COLO829 (cell line): Measurements from ENCODE around the gene CMSS1.

Experiments used
- DNase-seq: peaks from one replicate; pipeline ENCODE4 v3.0.0; 2012; ENCODE audit warnings: low spot score

Gene CMSS1

DNA sequence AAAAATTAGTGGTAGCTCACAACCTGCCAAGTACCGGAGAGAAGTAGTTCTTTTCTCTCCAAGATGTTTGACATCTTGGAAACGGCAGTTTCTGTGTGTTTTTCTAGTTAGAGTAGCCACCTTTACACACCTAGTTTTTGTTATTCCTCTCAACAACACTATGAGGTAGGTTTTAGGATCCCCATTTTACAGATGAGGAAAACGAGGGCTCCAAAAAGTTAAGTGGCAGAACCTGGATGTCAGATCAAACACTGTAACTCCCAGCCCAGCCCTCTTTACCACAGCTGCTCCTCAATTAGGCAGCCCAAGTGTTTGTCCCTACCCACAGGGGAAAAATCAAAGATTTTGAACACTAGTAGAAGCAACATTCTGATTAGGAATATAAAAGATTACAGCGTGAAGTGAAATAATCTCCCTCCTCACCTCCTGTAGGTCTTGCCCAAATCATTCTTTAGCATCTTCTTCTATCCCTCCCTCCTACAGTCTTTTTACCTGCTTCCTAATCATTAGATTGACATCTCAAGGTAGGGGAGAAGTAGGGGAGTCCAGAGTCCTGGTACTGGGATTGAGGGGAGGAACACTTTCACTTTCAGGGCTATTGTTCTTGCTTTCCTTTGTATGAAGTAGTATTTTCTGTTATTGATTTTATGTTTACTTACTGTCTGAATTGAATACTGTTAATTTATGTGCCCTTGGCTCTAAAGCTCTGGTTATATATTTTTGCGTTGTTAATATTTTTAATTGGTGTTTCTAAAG is 142.6 kb downstream of the CMSS1 start:
- DNase-seq, result no peak

DNA sequence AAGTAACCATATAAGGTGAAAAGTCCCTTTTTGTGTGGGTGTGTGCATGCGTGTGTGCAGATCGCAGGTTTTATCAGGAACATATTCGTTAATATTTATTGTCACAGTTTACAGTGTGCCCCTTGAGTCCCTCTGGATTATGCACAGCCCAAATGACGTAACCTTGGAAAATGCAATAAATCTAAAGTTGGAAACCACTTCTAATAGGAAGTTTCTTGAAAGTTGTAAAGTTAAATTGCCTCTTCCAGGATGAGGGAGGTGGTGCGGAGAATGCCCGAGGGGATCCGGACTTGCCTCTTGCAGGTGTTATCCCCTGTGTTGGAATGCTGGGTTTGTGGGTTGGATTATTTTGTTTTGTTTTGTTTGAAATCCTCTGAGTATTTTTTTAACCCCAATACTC is 143.3 kb downstream of the CMSS1 start:
- DNase-seq, result no peak

DNA sequence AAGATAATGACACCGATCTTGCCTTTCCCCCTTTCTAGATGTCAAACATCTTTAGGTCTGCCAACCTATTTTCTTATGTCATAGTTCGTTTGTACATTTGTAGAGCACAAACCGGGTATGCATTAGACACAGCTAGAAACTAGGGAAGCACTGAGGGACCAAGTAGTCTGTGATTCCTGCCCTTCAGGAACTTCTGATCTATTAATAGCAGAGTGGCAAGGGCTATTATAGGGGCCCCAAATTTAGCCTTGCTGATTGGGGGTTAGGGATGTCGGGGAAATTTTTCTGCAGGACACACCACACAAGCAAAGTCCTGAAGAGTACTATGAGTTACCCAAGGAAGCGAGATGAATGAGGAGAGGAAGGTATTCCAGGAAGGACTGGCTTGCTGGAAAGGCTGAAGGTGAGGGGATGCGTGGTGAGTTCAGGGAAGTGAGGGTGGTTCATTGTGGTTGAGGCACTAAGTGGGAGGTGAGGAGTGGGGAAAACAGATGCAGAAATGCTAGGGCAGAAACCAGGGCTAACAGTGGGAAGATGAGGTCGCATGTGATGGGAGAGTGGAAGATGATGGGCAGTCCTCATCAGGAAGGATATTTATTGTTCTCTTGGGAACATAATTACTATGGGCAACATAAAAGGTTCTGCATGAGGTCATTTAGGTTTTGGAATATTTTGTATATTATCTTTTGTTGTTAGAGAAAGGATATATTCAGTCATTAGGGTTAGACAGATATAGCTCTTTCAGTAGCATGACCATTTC is 144.3 kb downstream of the CMSS1 start:
- DNase-seq, result no peak

DNA sequence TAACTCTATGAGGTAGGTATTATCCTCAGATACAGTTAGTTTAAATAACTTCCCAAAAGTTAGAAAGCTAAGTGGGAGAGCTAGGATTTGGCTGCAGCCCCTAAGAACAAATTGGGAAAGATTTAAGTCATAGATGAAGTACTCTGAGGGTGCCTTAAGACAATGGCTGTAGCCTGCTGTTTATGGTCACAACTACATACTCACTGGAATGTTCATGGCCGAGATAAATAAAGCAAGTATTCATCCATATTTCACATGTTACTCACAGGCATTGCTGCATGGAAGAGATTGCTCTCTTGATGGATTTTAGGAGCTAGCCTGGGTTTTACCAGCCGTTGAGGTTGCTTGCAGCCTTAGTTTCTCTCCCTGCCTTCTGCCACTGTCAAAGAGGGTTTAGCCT is 145.0 kb downstream of the CMSS1 start:
- peak; percentile 25 for DNase-seq

DNA sequence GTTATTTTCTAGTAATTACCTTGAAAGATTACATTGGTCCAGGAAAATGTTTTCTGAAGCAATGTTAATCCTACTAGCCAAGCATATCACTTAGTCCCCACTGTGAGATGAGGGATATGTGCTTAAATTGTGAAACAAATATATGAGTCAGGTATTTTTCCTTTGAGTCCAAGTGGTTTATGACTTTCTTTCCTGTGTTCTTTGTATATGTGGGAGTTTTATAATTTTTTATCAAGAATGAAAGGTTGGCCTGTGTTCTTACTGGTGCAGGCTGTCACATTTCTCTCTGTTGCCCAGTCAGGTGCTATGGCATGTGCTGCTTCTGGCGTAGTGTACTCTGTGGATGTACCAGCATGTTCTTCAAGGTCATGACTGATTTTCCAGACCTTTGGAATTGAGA is 147.4 kb downstream of the CMSS1 start:
- DNase-seq, result no peak

DNA sequence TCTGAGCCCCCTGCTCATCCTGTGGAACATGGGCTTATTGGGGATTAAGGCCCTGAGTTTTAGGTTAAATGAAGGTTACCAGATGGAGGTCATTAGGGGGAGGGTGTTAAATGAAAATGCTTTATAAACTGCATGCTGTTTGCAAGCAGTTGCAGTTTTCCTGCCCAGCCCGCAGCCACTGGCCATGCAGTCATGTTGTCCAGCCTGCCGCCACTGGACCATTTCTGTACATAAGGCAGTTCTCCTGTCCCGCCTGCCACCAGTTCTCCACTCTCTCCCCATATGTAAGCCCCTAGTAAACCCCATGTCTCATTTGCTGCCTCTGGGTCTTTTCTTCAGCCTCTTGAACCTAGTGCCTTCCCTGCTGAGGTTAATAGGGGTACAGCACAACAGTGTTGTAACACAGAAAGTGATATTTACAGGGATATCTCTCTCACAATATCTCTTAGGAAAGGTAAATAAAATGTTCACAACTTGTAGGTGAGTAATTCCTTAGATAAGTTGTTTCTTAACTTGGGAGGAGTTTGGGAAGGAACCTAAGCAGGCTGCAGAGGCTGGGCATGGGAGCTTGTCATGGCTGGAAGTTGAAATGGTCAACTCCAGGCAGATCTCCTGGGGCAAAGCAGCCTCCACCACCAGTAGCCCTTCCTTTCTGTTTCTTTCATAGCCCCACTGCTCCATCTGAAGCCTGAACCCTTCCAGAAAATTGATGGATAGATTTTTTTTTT is 148.2 kb downstream of the CMSS1 start:
- no peak for DNase-seq

DNA sequence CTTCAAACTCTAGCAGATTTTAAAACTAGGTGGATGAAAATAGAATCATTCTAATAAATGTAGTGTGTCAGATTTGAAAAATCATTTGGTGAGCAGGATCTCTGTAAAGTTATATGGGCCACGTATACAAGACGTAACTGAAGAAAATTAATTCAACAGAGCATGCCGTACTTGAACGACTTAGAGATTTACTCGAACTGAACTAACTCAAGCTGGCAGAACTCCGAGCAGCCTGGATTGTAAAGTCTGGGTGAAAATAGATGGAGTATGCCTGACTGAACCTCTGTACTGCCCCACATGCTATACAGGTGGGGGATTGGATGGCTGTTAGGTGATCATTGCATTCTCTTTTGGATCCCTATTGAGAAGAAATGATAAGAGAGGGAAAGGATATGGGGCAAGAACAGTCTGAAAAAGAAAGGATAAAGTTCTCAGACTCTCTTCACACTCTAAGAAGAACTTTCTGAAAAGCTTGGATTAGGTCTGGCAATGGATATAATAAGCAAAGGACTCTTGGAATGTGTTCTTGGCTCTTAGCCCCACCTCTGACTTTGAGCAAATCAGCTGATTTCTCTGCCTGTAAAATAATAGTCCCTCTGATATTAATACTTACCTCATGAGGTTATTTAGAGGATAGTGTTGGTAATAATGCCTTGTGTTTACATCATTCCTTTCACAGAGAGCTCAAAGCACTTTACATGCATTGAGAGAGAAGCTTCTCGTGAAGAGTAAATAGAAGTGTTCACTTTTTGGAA is 149.2 kb downstream of the CMSS1 start:
- no peak for DNase-seq

DNA sequence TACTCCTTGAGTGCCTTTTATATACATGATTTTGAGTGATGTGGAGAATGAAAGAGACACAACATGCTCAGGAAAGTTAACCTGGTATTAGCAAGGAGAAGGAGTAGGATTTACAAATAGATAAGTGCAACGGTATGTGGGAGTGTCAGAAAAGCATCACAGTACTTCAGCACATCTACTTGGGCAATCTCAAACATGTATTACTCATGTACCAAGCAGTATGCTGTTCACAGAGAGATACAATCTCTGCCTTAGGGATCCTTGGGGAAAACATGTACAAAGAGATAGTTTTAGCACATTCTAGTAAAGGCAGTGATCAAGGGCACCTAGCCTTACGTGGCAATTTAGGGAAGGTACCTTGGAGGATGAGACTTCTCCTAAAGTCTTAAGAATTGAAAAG is 150.1 kb downstream of the CMSS1 start:
- DNase-seq, result no peak

DNA sequence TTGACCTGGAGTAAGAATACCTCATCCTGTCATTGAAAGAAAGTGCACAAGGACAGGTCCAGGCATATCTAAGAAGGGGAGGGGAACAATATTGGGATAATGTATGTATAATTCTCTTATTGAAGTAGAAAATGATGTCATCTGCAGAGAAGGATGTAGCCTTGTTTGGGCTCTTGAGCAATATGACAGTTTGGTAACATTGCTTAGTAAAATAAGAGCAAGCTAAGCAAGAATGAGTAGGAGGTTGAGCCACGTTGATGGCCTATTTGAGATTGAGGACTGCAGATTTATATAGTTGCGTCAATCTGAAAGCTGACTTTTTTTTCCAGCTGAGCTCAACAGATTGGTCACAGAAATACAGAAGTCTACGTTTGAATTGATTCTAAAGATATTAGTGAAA is 151.5 kb downstream of the CMSS1 start:
- DNase-seq, result no peak

DNA sequence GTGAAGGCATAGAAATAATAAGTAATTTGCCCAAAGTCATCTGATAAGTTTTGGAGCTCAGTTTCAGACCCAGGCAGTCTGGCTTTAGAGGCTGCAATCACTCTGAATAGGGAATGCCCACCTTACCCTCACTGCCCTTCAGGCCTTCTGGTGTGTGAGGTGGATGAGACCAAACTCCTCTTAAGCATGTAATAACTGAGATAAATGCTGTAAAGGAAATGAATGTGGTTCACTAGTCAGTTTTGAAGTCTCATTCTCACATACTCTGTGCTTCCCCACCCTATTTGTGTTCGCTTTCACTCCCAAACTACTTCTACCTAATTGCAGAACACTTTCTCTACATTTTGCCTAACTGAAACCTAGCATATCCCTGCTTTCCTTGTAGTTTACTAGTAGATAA is 152.5 kb downstream of the CMSS1 start:
- DNase-seq, result no peak

DNA sequence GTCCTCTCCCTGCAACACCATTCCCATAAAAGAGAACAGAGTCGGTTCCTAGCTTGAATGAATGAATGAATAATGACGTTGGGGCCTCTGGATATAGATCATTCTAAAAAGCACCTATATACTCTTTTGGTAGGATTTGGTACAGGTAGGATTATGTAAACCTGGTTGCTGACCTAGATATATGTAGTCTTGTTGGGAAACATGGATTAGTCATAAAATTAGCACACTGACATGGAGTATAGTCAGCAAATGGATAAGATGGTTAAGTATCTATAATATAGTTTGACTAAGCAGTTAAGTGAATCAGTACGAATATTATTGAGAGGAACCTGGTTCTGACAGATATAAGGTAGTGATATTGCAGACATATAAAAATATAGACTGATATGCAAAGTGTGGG is 154.1 kb downstream of the CMSS1 start:
- DNase-seq, result no peak

DNA sequence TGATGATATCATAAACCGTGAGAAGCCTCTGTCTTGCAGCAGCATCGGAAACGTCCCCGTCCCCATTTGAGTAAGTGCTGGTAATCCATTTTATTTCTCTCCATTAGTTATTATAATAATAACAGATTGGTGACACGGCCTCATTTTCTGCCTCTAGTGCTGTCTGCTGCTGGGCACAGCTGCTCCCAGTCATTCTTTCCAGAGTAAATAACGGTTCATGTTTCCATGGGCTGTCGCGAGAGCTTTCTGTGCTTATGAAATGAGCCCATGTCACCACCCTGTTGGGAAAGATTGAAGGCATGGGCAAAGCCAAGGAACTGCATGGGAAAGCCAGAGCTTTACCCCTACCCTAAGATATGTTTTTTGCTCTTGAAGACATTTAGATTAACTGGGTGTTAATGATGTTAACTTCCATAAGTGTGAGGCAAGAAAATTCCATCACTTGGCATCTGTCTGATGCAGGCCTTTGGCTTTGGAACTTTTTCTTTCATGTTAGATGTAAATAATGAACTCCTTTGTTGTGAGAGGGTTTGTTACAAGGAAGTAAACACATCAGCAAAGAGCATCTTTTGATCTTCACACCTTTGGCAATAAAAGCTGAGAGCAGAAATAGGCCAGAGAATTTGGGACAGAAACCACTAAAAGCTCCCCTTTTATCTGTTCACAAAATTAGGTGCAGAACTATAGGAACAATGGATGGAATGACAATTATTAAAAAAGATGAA is 154.9 kb downstream of the CMSS1 start:
- no peak for DNase-seq

DNA sequence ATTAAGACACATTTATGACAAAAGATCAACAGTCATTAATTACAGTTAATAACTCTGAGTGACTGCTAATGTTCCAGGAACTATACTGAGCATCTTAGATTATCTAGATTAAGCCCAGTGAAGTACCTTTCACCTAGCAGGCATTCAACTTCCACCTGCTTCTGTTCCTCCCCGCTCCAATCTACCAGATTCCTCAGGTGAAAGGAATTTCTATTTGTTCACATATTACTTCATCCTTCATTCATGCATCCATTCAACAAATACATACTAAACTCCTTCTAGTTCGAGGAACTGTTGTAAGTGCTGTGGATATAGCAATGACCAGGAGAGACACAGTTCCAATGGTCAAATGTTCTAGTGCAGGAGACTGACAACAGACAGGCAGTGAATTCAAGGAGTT is 157.3 kb downstream of the CMSS1 start:
- no peak for DNase-seq

DNA sequence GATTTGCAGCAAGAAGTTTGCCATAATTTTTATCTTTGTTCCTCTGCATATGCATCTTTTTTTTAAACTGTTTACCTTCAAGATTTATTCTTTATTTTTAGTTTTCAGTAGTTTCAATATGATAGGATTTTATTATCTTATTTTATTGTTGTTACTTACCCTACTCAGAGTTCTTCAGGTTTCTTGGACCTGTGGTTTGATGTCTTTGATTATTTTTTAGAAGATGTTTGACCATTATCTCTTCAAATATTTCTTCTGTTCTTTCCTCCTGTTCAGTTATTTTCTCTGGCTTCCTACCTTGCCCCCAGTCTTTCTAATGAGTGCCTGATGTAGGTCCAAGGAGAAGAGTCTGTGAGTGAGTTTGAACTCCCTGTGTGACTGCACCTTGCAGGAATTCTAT is 158.9 kb downstream of the CMSS1 start:
- no peak for DNase-seq

DNA sequence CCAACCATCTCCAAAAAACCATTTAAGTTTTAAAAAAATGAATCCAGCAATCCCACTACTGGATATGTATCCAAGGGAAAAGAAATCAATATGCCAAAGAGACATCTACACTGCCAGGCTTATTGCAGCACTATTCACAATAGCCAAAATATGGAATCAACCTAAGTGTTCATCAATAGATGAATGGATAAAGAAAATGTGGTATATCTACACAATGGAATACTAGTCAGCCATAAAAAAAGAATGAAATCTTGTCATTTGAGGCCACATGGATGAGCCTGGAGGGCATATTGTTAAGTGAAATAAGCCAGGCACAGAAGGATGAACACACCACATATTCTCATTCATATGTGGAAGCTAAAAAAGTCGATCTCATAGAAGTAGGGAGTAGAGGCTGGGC is 160.6 kb downstream of the CMSS1 start:
- DNase-seq, result no peak

DNA sequence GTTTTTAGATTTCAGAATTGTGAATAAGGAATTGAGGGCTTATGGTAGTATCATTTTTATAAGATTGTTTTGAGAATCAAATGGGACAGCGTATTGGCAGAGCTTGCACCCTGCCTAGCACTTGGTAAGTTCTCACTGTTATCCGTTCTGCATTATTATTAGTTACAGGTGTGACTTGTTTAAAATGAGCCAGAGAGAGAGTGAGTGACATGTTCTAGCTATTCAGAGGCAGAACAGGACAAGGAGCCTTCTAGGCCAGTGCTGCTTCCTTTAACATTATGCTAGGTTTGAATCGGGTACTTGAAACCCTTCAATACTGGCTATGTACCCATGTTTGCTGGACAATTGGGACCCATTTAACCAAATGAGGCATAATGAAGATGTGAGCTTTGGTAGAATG is 162.9 kb downstream of the CMSS1 start:
- DNase-seq, result no peak

DNA sequence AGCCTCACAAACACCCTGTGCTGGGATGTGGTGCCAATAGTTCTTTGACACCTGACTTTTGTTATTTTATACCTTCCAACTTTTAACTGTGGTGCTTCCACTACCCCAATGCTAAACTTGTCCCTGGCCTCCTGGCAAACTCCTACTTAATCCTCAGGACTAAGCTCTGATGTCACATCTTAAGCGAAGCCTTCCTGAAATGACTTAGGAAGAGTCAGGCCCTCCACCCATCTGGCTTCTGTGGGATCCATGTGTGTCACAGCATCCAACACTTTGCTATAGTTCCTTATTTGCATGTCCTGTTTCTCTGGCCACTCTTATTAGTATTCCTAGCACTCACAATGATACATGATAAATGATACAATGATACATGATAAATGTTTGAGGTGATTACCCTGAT is 163.5 kb downstream of the CMSS1 start:
- no peak for DNase-seq

DNA sequence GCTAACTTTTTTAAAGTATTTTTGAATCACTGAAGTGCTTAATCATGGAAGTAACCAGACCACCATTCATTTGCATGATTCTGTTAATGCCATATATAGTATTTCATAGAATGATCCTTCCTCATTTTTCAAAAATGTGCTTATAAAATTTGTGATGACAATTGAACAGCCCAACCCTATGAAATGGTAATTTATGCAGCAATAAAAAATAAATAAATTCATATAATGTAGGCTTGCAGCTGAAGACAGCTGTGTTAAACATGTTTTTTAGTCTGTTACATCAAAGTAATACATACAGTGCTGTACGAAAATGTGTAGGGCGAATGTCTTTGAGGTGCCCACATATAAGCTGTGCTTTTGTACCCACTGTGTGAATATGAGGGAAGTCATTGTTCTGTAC is 165.0 kb downstream of the CMSS1 start:
- DNase-seq, result no peak

DNA sequence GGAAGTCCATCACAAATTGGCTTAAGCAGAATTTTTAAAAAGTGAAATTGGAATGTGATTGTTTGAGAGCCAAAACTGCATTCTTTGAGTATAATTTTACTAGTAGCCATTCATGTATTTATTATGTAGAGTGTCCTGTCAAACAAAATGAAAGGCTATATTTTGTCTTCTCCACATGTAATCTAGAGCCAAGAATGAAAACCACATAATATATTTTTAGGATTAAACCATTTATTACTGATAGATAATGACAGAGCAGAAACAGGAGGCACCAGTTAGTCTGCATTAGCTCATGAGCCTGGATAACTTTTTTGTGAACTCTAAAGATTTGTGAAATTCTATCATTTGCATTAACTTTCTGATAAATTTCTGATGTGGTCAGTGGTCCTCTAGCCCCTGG is 166.5 kb downstream of the CMSS1 start:
- DNase-seq, result no peak

DNA sequence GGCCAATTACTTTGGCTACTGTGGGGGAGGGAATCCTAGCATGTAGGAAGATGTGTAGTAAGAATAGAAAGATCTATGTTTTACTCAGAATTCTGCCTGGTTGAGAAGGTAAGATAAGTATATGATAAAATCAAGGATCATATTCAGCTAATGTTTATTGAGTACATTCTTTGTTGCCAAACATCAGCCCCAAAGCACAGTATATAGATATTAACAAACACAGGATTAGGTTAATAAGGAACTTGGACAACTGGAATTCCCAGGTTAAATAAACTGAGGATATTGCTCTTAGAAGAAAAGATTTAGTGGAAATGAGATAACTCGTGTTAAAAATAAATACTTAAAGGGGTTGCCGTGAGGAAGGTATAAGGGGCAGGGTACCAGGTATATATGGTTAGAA is 167.0 kb downstream of the CMSS1 start:
- DNase-seq, result no peak

DNA sequence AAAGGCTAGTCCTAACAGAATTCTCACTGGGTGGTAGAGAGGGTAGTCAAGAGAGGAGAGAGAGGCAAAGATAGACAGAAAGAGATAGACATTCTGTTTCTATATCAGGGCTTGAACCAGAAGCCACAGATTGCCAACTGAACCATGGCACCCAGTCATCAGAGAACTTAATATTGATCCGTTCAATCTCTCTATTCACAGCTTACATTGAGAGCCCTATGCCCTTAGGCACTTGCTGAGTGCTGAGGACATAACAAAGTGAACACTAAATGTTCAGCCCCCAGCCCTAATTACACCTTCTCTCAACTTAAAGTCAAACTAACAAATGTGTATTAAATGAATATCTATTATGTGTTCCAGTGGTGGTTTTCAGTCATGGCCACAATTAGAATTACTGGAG is 172.5 kb downstream of the CMSS1 start:
- no peak for DNase-seq

DNA sequence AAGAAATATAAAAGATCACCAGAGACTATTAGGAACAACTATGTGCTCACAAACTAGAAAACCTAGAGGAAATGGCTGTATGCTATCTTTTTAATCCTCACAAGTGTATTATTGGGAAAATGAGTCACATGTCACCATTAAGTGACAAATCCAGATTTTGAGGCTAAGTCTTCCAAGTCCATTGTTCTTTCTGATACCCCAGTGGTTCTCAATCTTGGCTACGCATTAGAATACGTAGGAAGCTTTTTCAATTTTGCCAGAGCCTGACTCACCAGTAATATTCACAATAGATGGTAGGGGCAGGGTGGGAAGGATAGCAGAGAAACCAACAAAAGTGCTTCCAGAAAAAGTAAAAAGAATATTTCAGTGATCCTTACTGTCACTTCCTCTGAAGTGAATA is 179.6 kb downstream of the CMSS1 start:
- no peak for DNase-seq
